SK-N-SH (cell line): Measurements from ENCODE around the gene TES. TPM values are rescaled to one million over a fixed set of nuclear protein-coding genes. Genes with fewer than 3 reads are reported as not detected.

Source experiments
- CTCF ChIA-PET: fragments of 300-600, 350-600 bp; formaldehyde crosslinking; extraction: SDS; loops from one replicate; lab custom pipeline; 2021; lab: Yijun Ruan, JAX
- POLR2A ChIA-PET: fragments of 350-600 bp; sonication (Branson Sonifier 250); formaldehyde crosslinking; extraction: SDS; loops from one replicate; lab custom pipeline; 2020; ENCODE audit warnings: antibody characterized with exemption, inconsistent platforms; lab: Yijun Ruan, JAX
- DNase-seq: peaks from one replicate; pipeline ENCODE4 v3.0.0; 2012
- H2AFZ ChIP-seq: fragments of 200-600 bp; sonication (generic); 2 replicates; pipeline ENCODE4 v1.8.1; 2016; ENCODE audit warnings: antibody characterized with exemption, mild to moderate bottlenecking, low read depth
- H3F3A ChIP-seq: fragments of 200-600 bp; sonication (generic); replicated peaks from 2 replicates; pipeline ENCODE3; 2016; ENCODE audit warnings: antibody characterized with exemption, mild to moderate bottlenecking; ENCODE audit not compliant: insufficient read depth
- H3K27ac ChIP-seq, 2 experiments: fragments of 200-500 bp in 1 of 2; fragments of 200-600 bp in 1 of 2; sonication (Bioruptor generic) in 1 of 2; sonication (generic), shearing (Covaris generic) in 1 of 2; 2 replicates each; pipeline versions ENCODE4 v1.5.1 to v1.6.1; 2014 to 2016; ENCODE audit warnings: low read depth in 2 of 2, inconsistent platforms in 1 of 2, low read length in 1 of 2, mild to moderate bottlenecking in 1 of 2, mixed read lengths in 1 of 2
- H3K27me3 ChIP-seq: fragments of 200-600 bp; sonication (generic), shearing (Covaris generic); 2 replicates; pipeline ENCODE4 v1.6.1; 2016; ENCODE audit warnings: mixed run types; ENCODE audit not compliant: insufficient read depth
- H3K36me3 ChIP-seq, 2 experiments: fragments of 200-500 bp in 1 of 2; fragments of 200-600 bp in 1 of 2; sonication (Bioruptor generic) in 1 of 2; sonication (generic) in 1 of 2; replicated peaks in 1 of 2; 2 replicates each; pipeline versions ENCODE3 to v1.5.1; 2014 to 2016; ENCODE audit warnings: low read length in 1 of 2, mild to moderate bottlenecking in 1 of 2; ENCODE audit not compliant: insufficient read depth in 2 of 2, control insufficient read depth in 1 of 2
- H3K4me1 ChIP-seq, 2 experiments: fragments of 200-500 bp in 1 of 2; fragments of 200-600 bp in 1 of 2; sonication (Bioruptor generic) in 1 of 2; sonication (generic), shearing (Covaris generic) in 1 of 2; 2 replicates each; pipeline versions ENCODE4 v1.5.1 to v1.6.1; 2014 to 2016; ENCODE audit warnings: low read depth in 1 of 2, low read length in 1 of 2, mixed run types in 1 of 2; ENCODE audit not compliant: insufficient read depth in 2 of 2, control insufficient read depth in 1 of 2
- H3K4me2 ChIP-seq: fragments of 200-600 bp; sonication (generic), shearing (Covaris generic); 2 replicates; pipeline ENCODE4 v1.6.1; 2017; ENCODE audit warnings: mixed run types
- H3K4me3 ChIP-seq, 2 experiments: fragments of 200-500 bp in 1 of 2; fragments of 200-600 bp in 1 of 2; sonication (Bioruptor generic) in 1 of 2; sonication (generic), shearing (Covaris generic) in 1 of 2; 2 replicates each; pipeline versions ENCODE4 v1.5.1 to v1.8.1; 2014 to 2016; ENCODE audit warnings: low read depth in 2 of 2, inconsistent platforms in 1 of 2, low read length in 1 of 2, mild to moderate bottlenecking in 1 of 2, mixed read lengths in 1 of 2, moderate library complexity in 1 of 2
- H3K79me2 ChIP-seq: fragments of 200-600 bp; sonication (generic); 2 replicates; pipeline ENCODE4 v1.8.1; 2017; ENCODE audit warnings: mild to moderate bottlenecking; ENCODE audit not compliant: insufficient read depth
- H3K9ac ChIP-seq: fragments of 200-600 bp; sonication (generic); 2 replicates; pipeline ENCODE4 v1.6.1; 2017; ENCODE audit warnings: mixed run types
- H3K9me2 ChIP-seq: fragments of 200-600 bp; sonication (generic); 2 replicates; pipeline ENCODE4 v1.6.1; 2017; ENCODE audit warnings: mixed run types
- H3K9me3 ChIP-seq: fragments of 200-600 bp; sonication (generic); 2 replicates; pipeline ENCODE4 v1.6.1; 2017; ENCODE audit warnings: mixed run types, mild to moderate bottlenecking, moderate library complexity
- H4K20me1 ChIP-seq: fragments of 200-600 bp; sonication (generic); 2 replicates; pipeline ENCODE4 v1.6.1; 2017; ENCODE audit warnings: mild to moderate bottlenecking, mixed run types; ENCODE audit not compliant: insufficient read depth
- CHD2 ChIP-seq: fragments of 150-350 bp; IDR thresholded peaks from 2 replicates; pipeline ENCODE4 v1.6.1; 2018; ENCODE audit warnings: low read length; ENCODE audit not compliant: partially characterized antibody
- CTCF ChIP-seq: fragments of 200-600 bp; sonication (generic); IDR thresholded peaks from 2 replicates; pipeline ENCODE4 v1.6.1; 2017; ENCODE audit warnings: antibody characterized with exemption, mild to moderate bottlenecking, moderate library complexity
- ELF1 ChIP-seq: IDR thresholded peaks from 2 replicates; pipeline ENCODE4 v1.4.0; 2012
- EP300 ChIP-seq, 2 experiments: IDR thresholded peaks; 2 replicates each; pipeline versions ENCODE4 v1.4.0 to v1.6.1; 2012; ENCODE audit warnings: borderline replicate concordance in 1 of 2, low read depth in 1 of 2, low read length in 1 of 2
- FOSL2 ChIP-seq: IDR thresholded peaks from 2 replicates; pipeline ENCODE4 v1.4.0; 2012; ENCODE audit warnings: low read depth, mild to moderate bottlenecking, moderate library complexity, borderline replicate concordance
- GABPA ChIP-seq: IDR thresholded peaks from 2 replicates; pipeline ENCODE4 v1.4.0; 2012; ENCODE audit warnings: low read depth, mild to moderate bottlenecking
- MEF2A ChIP-seq: IDR thresholded peaks from 2 replicates; pipeline ENCODE4 v1.4.0; 2012; ENCODE audit warnings: low read depth, borderline replicate concordance
- RAD21 ChIP-seq: IDR thresholded peaks from 2 replicates; pipeline ENCODE4 v1.6.1; 2012; ENCODE audit warnings: mild to moderate bottlenecking, low read length
- REST ChIP-seq: IDR thresholded peaks from 2 replicates; pipeline ENCODE4 v1.6.1; 2012; ENCODE audit warnings: mild to moderate bottlenecking, low read depth, low read length, moderate library complexity
- RFX5 ChIP-seq: IDR thresholded peaks from 2 replicates; pipeline ENCODE4 v1.6.1; 2012; ENCODE audit warnings: mild to moderate bottlenecking, improper control_type of control experiment, low read length
- RXRA ChIP-seq: IDR thresholded peaks from 2 replicates; pipeline ENCODE4 v1.4.0; 2012; ENCODE audit warnings: low read depth, mild to moderate bottlenecking, borderline replicate concordance
- SMC3 ChIP-seq: IDR thresholded peaks from 2 replicates; pipeline ENCODE4 v1.6.1; 2012; ENCODE audit warnings: low read depth, low read length, improper control_type of control experiment
- TCF12 ChIP-seq: IDR thresholded peaks from 2 replicates; pipeline ENCODE4 v1.4.0; 2012
- TEAD4 ChIP-seq: IDR thresholded peaks from 2 replicates; pipeline ENCODE4 v1.4.0; 2012; ENCODE audit warnings: mild to moderate bottlenecking, borderline replicate concordance; ENCODE audit not compliant: insufficient read depth
- YY1 ChIP-seq: IDR thresholded peaks from 2 replicates; pipeline ENCODE4 v1.4.0; 2012; ENCODE audit warnings: low read depth, mild to moderate bottlenecking
- WGBS: methylation state at CpG from one replicate; pipeline ENCODE4 v1.1.6; 2017; ENCODE audit warnings: low lambda C conversion rate; 5-methylcytosine and 5-hydroxymethylcytosine counted together
- polyA plus RNA-seq, 3 experiments: library from polyadenylated mRNA; depleted of rRNA; stranded (reverse); fragments of >200 nt; gene quantifications; 2 replicates each; pipeline ENCODE4 v1.2.3, GENCODE V29; 2012
- TF ChIP-seq, protein P1 (sequence below): fragments of 150-350 bp; IDR thresholded peaks from 2 replicates; pipeline ENCODE4 v1.6.1; 2016; ENCODE audit warnings: mild to moderate bottlenecking, low read depth, low read length
- TF ChIP-seq, protein P2 (sequence below): IDR thresholded peaks from 2 replicates; pipeline ENCODE4 v1.4.0; 2012; ENCODE audit warnings: low read depth, borderline replicate concordance
- TF ChIP-seq, protein P3 (sequence below): IDR thresholded peaks from 2 replicates; pipeline ENCODE4 v1.4.0; 2012; ENCODE audit warnings: low read depth, borderline replicate concordance

TES gene
- polyA plus RNA-seq, 1 of the 3 experiments (the other 2 are of a cell fraction): 9.5 TPM

GRCh38 chr7:116241291-116241690 is 31.0 kb downstream of the TES start (continued):
- TF ChIP-seq, protein P1, sequence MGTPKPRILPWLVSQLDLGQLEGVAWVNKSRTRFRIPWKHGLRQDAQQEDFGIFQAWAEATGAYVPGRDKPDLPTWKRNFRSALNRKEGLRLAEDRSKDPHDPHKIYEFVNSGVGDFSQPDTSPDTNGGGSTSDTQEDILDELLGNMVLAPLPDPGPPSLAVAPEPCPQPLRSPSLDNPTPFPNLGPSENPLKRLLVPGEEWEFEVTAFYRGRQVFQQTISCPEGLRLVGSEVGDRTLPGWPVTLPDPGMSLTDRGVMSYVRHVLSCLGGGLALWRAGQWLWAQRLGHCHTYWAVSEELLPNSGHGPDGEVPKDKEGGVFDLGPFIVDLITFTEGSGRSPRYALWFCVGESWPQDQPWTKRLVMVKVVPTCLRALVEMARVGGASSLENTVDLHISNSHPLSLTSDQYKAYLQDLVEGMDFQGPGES: no peak
- no peak for TF ChIP-seq GABPA
- TF ChIP-seq, protein P2, sequence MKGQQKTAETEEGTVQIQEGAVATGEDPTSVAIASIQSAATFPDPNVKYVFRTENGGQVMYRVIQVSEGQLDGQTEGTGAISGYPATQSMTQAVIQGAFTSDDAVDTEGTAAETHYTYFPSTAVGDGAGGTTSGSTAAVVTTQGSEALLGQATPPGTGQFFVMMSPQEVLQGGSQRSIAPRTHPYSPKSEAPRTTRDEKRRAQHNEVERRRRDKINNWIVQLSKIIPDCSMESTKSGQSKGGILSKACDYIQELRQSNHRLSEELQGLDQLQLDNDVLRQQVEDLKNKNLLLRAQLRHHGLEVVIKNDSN: no peak

GRCh38 chr7:116242178-116242577 is 31.8 kb downstream of the TES start:
- 74% methylated on average over 1 of the region's 1 CpG for WGBS
- Histone ChIP-seq H4K20me1 (no peaks in the 10 kb centered on the region), H3K27me3 (no peaks in the 10 kb centered on the region), H3K4me2 (no peak overlapping the region), H3K9ac (no peak overlapping the region), H3K9me3 (no peaks in the 10 kb centered on the region), H2AFZ (no peak overlapping the region), H3F3A (peaks cover 5% of the 10 kb centered on the region), H3K4me1 (peaks cover 7 to 9% of the 10 kb centered on the region in 2 experiments; a peak in 3 of 4 replicates), H3K36me3 (peaks cover 0 to 6% of the 10 kb centered on the region in 2 experiments), H3K4me3 (no peak overlapping the region), H3K79me2 (no peaks in the 10 kb centered on the region), H3K27ac (no peak overlapping the region), H3K9me2 (no peaks in the 10 kb centered on the region)
- TF ChIP-seq EP300 (IDR thresholded peaks at IDR 0.05; ENCODE audit: borderline replicate concordance in 1 of 2, low read depth in 1 of 2, low read length in 1 of 2) (no peak), TCF12 (no peak), RAD21 (peak; percentile 32), CTCF (peak; percentile 60), CHD2 (no peak), FOSL2 (no peak), RFX5 (no peak), YY1 (no peak), REST (no peak), TEAD4 (no peak), ELF1 (no peak), MEF2A (no peak), SMC3 (no peak), RXRA (no peak)
- TF ChIP-seq, protein P3, sequence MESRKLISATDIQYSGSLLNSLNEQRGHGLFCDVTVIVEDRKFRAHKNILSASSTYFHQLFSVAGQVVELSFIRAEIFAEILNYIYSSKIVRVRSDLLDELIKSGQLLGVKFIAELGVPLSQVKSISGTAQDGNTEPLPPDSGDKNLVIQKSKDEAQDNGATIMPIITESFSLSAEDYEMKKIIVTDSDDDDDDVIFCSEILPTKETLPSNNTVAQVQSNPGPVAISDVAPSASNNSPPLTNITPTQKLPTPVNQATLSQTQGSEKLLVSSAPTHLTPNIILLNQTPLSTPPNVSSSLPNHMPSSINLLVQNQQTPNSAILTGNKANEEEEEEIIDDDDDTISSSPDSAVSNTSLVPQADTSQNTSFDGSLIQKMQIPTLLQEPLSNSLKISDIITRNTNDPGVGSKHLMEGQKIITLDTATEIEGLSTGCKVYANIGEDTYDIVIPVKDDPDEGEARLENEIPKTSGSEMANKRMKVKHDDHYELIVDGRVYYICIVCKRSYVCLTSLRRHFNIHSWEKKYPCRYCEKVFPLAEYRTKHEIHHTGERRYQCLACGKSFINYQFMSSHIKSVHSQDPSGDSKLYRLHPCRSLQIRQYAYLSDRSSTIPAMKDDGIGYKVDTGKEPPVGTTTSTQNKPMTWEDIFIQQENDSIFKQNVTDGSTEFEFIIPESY: no peak
- TF ChIP-seq, protein P2: no peak
- no peak for DNase-seq
- POLR2A ChIA-PET: no interaction called here
- CTCF ChIA-PET: interaction anchor here (0.9 to 14.7 kb wide), 14 partner anchors 9 to 568 kb away, joined by 3 to 428 read pairs (median 5); no protein-coding TSS in a partner anchor
